GM21423 (cell line): ENCODE measurements around the gene RHBDF2.

Source experiments
- ATAC-seq: cut with Tn5 transposase; IDR thresholded peaks from one replicate; pipeline ENCODE4 v1.9.1; 2021; ENCODE audit warnings: mild to moderate bottlenecking, moderate library complexity; ENCODE audit not compliant: unreplicated experiment

RHBDF2 gene

DNA sequence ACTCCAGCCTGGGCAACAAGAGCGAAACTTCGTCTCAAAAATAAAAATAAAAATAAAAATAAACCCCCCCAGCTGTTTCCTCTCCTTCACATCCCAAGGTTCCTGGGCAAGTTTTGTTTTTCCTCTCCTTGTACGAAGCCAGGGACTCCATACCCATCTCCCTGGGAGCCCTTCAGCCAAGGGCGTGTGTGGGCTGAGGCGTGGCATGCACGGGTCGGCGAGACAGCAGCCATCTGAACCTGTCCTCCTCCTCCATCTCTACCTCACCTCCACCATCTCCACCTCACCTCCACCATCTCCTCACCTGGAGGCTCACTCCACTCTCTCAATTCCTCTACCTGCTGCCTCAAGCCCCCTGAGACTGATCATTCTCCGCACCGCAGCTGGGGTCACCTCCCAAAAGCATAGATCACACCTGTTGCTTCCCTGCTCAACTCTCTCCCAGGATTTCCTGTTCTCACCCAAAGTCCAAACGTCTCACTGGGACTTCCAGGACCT is 16.9 kb downstream of the RHBDF2 start:
- no peak for ATAC-seq

DNA sequence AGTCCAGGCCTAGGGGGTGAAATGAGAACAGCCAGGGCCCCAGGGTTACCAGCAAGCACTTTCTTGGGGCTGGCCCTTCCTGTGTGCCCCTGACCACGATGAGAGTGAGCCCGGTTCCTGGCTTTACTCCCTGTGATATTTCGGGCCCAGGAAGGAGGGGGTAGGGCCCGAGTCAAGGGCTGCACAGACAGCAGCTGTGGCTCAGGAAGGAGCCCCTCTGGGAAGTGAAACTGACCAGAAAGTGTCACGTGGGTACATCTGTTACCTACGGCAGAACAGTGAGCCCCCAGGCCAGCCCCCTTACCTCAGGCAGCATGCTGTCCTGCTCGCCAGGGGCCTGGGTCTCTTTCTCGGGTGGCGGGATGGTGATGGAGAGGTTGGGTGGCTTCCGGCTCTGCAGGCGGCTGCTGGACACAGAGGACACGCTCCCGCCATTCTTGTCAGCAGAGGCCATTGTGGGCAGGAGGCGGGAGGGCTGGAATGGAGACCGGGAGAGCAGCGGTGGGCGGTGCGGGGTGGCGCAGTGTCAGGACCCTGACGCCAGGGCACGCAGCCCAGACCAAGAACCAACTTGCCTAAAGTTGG is 20.1 kb downstream of the RHBDF2 start:
- peak; percentile 54 for ATAC-seq

DNA sequence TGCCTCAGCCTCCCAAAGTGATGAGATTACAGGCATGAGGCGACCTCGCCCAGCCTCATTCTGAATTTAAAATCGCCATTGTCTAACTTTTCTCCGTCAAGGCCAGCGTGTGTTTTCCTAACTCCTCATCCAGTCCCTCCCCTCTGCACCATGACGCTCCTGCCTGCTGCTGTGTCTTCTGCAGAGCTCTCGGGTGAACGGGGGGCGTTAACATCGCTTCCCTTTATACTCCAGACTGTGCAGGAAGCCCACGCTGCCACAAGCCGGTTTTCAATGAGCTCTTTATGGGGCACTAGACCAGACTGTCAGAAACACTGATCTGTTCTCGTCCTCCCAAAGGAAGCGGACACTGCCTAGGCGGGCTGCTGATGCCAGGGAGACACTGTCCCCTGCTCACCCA is 20.6 kb downstream of the RHBDF2 start:
- ATAC-seq = no peak

DNA sequence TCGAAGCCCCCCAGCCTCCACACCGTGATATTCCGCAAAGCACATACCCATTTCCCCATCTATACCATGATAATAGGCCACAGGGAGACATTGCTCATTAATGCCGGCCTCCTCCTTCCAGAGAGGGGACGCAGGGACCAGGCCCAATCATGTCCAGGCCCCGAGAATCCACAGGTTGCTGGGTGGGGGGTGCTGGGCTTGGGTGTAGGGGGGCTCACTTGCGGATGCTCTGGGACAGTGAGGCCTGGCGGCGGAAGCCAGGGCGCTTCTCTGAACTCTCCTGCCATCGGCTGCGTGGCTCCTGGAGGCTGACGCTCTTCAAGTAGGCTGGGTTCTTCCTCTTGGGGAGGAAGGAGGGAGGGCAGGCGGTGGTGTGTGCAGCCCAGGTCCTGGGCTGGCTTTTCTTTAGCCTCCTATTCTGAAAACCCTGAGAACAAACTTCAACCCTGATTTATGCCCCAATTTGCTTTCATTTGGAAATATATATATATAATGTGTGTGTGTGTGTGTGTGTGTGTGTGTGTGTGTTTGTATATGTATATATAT is 21.6 kb downstream of the RHBDF2 start:
- no peak for ATAC-seq

DNA sequence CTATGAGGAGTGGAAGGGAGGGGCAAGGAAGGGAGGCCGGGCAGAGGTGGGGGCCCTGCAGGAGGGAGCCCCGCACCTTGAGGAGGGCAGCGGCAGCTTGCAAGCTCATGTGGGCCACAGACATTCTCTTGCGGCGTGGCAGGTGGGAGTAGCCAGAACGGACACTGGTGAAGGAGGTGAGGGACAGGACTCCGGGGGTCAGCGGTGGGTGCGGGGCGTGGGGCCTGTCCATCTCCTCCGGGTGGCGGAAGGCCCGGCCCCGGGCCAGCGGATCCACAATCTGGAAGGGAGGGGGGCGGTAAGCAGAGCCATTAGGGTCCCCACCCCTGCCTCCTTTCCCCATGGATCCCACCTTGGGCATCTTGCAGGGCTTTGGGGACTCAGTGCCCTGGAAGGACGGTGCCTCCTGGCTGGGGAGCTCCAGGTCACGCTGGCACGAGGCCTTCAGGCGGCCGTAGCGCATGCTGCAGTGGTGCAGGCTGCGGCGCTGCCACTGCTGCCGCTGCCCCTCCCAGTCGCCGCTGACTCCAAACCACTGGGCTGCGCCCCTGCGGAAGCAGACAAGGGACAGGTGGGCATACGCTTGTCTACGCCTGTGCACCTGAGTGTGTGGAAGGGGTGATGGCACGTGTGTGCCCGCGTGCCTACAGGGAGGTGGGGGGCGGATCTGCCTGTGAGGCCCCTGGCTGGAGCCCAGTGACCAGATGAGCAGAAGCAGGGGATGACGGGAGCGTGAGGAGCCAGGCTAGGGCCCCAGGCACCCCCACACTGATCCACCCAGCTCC is 22.3 kb downstream of the RHBDF2 start:
- ATAC-seq = no peak

DNA sequence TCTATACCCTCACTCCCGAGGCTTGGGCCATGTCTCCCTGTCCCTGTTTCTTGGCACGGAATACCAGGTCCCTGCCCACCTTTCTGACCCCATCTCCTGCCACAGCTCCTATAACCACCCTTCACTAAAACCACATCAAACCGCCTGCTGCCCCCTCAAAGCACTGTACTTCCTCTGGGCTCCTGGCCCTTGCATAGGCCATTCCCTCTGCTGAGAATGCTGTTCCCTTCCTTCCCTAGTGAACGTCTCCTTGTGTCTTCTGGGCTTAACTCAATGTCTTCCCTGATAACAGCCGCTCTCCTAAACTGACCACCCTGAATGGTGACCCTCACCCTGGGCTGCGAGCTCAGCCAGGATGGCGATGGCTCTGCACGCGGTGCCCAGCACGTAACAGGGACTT is 23.1 kb downstream of the RHBDF2 start:
- no peak for ATAC-seq

DNA sequence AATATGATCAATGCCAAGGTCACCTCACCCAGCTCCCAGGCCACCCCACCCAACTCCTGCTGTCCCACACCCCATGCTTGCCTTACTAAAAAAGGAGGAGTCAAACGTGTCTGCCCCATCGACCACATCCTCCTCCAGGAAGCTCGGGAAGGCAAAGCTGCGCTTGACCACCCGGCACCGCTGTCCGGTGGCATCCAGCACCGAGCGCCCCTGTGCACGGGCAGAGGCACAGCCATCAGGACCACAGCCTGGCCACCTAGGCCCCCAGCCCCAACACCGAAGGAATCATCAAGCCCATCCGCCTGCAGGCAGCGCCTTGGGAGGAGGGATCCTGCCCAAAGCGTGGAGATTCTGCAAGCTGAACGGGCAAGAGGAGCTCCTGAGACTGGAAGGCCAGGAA is 23.6 kb downstream of the RHBDF2 start:
- ATAC-seq = no peak

DNA sequence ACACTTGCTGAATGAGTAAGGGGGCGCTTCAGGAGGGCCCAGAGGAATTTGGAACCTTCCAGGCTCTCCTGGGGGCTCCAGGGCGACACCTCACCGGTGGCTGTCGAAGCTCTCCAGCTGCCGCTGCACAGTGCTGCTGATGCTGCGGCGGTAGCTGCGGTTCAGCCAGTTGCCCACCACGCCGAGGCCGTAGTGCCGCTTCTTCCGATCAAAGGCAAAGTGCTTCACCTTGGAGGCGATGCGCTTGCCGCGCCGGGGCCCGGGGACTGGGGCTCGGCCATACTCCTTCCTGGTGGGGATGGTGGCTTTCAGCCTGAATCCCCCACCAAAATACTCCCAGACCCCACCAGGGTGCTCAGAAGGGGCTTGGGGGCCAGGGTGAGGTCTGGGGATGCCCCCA is 24.5 kb downstream of the RHBDF2 start:
- ATAC-seq = no peak

DNA sequence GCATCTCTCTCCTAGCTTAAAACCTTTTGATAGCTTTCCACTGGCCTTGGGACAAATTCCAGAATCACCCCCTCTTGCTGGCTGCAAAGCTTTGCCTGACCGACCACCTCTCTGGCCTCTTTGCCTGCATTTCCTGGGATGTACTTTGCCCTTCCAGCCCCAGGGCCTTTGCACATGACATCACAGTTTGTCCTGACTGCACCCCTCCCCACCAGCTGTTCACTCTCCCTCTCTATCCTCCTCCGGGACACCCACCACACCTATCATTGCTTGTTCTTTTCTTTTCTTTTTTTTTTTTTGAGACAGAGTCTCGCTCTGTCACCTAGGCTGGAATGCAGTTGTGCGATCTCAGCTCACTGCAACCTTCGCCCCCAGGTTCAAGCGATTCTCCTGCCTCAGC is 25.9 kb downstream of the RHBDF2 start:
- no peak for ATAC-seq

DNA sequence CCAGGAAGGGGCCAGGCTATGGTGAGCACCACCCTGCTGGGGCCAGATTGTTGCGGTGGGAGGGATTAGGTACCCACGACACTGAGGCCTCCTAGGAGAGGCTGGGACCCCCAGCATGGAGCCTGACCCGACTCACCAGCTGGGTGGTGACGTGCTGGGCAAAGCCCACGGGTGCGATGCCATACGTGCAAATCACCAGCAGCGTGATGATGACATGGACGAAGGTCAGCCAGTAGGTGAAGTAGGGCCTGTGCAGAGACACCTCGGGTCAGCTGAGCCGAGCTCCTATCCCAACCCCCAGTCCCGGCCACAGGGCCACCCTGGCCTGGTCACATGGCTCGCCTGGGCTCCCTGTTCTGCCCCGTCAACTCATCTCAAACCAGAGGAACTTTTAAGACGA is 26.3 kb downstream of the RHBDF2 start:
- no peak for ATAC-seq

DNA sequence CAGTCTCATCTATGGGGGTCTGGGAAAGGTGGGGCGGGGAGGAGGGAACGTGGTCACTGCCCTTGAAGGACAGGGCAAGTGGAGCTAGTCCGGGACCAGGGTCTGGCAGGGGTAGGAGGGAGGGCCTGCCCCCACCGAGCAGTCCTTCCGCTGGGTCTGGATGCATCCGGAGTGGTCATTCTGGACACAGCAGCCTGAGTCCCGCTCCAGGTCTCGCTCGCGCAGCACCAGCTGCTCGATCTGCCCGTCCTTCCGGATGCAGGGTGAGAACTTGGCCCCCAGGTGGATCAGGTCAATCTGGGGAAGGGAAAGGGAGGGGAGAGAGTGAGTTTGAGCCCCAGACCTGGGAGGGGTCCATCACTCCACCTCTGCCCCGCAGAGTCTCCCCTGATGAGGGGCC is 27.0 kb downstream of the RHBDF2 start:
- ATAC-seq = no peak

DNA sequence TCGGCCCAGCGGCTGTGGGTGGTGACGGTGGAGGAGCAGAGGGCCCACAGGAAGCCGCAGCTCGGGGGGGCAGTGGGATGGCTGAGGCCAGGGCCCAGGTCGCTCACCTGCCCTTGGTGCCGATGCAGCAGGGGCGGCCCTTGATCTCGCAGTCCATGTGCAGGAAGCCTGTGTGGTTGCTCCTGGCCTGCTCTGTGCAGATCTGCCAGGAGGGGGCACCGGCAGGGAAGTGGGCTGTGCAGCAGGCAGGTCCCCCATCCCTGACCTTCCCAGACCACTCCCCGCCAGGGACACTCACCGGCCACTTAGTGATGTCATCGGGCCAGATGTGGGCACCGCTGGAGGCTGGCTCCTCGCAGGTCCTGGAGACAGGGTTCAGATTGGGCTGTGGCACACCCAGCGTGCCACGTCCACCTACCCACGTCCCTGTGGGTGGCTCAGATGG is 27.7 kb downstream of the RHBDF2 start:
- no peak for ATAC-seq

DNA sequence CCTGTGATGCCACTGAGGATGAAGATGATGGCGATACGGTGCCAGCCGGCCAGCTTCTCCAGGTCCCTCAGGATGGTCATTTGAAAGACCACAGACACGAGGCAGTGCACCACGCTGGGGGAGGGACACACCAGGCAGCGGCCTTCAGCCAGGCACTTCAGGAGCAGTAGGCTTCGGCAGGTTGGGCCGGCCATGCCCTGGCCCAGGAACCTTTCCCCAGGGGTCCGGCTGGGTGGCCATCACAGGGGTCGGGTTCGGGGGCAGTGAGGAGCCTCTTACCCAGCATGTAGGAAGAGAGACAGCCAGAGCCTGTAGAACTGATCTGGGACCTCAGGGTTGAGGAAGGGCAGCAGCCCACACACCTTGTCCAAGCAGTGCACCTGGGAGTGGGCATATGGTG is 28.5 kb downstream of the RHBDF2 start:
- ATAC-seq = no peak

DNA sequence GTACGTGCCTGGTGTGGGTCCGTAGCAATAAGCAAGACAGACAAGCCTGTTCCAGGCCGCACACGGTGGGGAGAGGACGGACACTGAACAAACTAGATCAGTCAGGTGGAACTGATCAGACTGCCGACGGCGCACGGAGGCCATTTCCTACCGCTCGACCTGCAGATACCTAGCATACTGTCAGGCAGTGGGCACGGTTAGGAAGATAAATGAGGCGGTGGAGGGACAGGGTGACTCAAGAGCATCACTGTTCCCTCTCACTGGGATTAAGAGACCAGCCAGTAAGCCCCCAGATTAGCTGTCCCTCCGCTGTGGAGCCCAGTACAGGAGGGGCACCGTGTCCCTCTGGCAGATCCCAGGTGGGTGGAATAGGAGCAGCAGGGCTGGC is 29.0 kb downstream of the RHBDF2 start:
- ATAC-seq = no peak

DNA sequence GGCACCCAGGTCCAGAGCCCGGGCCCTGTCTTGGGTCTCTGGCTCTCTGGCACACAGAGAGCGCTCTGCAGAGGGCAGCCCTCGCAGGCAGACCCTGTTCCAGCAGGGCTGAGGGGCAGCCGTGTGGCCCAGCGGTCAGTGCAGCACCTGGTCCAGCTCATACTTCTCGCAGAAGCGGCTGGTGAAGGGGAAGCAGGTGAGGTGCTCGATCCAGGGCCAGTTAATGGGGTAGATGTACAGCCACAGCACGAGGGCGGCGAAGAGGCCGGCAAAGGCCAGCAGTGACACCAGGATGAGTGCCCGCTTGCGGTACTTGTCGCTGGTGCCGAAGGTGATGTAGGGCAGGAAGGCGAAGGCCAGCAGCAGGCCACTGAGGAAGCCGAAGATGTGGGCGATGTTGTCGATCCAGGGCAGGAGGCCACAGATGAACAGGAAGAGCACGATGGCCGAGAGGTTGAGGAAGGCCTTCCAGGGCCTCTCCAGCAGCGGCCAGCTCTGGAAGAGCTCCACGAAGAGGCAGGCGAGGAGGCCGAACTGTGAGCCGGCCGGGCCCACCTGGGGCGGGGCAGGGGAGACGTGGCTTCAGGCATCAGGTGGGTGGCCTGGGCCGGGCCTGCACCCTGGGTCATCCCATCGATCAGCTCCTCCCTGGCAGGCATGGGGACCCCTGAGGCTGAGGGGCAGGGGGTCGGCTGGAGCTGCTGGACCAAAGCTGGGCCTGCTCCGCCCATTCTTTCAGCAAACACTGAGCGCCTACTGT is 29.5 kb downstream of the RHBDF2 start:
- ATAC-seq = no peak

DNA sequence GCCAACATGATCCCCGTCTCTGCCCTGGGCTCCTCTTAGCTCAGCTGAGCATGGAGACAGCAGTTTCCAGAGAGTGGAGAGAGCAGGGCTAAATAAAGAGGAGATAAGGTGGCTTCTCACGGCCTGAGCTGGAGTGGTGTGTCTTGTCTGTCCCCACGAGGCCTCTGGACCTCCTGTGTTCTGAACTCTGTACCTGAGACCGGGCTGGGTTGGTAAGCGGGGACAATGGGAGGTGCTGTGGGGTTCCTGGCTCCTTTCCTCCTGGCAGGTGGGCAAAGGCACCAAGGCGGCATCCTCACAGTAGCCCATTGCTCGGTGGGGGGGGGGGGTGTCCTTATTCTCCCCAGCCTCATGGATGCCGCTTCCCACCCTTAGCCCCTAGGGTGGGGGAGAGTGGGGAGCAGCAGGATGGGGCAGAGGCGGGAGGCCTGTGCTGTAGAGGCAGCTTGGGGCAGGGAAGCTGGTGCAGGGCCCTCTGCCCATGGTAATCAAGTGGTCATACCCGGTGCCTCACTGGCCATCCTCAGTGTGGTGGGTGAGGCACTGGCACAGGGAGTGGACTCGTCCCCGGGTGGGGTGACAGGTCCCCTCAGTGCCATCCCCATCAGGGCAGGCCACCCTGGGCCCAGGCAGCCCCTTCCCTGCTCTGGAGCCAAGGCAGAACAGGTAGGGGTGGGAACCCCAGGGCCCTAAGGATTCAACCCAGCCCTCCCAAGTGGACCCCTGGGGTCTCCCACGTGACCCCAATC is 31.1 kb downstream of the RHBDF2 start:
- no peak for ATAC-seq

DNA sequence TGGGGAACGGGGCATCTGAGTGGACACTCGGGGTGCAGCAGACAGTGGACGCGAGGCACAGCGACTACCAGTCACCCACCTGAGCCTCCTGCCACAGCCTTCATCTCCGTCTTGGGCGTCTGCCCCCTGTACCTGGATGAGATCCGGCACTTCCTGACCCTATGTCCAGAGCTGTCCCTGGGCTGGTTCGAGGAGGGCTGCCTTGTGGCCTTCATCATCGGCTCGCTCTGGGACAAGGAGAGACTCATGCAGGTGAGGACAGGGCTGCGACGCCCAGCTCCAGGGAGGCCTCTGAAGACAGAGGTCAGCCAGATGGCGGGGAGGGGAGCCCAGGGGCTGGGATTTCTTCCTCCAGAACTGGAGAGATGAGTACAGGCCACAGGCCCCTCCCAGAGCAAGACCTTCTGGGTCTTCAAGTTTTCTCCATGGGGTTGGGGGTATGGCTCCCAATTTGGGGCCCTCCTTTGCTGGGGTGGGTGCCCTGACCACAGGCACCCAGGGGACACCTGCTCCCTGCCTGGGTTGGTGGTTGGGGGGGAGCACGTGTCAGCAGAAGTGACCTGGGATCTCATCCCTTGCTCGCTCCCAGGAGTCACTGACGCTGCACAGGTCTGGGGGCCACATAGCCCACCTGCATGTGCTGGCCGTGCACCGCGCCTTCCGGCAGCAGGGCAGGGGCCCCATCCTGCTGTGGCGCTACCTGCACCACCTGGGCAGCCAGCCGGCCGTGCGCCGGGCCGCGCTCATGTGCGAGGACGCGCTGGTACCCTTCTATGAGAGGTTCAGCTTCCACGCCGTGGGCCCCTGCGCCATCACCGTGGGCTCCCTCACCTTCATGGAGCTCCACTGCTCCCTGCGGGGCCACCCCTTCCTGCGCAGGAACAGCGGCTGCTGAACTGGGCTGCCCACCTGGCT is 31.9 kb downstream of the RHBDF2 start:
- ATAC-seq = no peak

DNA sequence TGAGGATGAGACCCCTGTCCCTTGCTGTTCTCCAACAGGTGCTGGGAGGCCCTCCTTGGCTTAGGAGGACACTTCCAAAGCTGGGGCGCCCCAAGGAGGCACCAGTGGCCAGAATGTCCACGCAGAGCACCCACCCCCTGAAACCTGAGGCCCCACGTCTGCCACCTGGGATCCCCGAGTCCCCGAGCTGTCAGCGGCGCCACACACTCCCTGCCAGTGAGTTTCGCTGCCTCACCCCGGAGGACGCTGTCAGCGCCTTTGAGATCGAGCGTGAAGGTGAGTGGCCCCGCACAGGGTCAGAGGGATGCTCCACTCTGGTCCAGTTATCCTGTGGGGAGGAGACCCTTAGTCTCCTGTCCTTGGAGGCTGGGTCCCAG is 32.6 kb downstream of the RHBDF2 start:
- no peak for ATAC-seq

DNA sequence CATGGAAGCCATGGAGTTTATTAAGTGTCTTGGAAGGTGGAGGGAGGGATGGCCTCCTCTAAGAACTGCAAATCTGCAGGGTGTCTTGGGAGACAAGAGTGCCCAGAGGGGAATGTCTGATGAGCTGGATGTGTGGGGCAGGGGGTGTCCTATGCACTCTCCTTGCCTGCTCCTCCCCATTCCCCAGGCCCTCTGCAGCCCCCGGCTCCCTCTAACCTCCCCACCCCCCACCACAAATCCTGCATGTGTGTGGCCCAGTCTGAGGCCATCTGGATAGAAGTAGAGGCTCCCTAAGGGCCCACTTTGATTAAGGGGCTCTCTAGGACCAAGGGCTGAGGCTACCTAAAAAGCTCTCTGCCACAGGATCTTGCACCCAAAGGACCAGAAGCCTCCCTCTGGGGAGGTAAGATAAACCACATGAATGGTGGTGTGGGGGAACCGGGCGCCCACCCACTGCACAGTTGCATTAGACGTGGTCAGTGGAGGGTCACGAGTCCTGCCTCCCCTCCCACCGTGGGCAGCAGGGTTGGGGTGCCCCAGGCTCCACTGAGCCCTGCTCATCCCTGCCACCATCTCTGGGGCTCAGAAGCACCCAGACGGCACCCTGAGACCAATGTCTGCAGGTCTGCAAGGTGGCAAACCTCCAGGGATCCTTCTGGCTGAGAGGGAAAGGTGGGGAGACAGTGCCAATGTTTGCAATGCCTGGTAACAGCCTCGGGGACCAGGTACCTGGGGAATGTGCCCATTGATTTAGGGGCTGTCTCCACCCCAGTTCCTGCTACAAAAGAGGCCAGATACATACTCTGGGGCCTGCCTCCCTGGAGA is 33.2 kb downstream of the RHBDF2 start:
- ATAC-seq = no peak
